HFFc6 (cell line): ENCODE data around the gene PKIB. TPM values are rescaled to one million over a fixed set of nuclear protein-coding genes. Genes with fewer than 3 reads are reported as not detected.
A peak's percentile ranks its signal among the peaks of the same experiment; 100 is the strongest.
"Not testable (repeated sequence)": the region's sequence is repeated elsewhere in the genome, so short reads cannot be mapped to it uniquely, and the experiment has no call there.

ENCODE experiments used
- DNase-seq: peaks from one replicate; pipeline ENCODE4 v3.0.0-alpha.2; 2018
- H3K27ac Mint-ChIP-seq: 2 replicates; pipeline ENCODE4 v1.8.0; 2020; ENCODE audit warnings: mild to moderate bottlenecking, mixed read lengths
- H3K27me3 Mint-ChIP-seq: 2 replicates; pipeline ENCODE4 v1.8.0; 2021; ENCODE audit warnings: mild to moderate bottlenecking, moderate library complexity, mixed read lengths; ENCODE audit not compliant: insufficient read depth
- H3K36me3 Mint-ChIP-seq: 2 replicates; pipeline ENCODE4 v1.8.0; 2021; ENCODE audit warnings: low read depth, mixed read lengths
- H3K4me1 Mint-ChIP-seq: 2 replicates; pipeline ENCODE4 v1.8.0; 2020; ENCODE audit warnings: low read depth, mixed read lengths
- H3K4me3 Mint-ChIP-seq: 2 replicates; pipeline ENCODE4 v1.8.0; 2020; ENCODE audit warnings: mild to moderate bottlenecking, moderate library complexity, mixed read lengths
- H3K9me3 Mint-ChIP-seq: 2 replicates; pipeline ENCODE4 v1.8.0; 2020; ENCODE audit warnings: mild to moderate bottlenecking, mixed read lengths
- CTCF ChIP-seq: fragments of 200-600 bp; sonication (generic); IDR thresholded peaks from 2 replicates; pipeline ENCODE4 v1.5.0; 2021; ENCODE audit warnings: antibody characterized with exemption, mild to moderate bottlenecking
- total RNA-seq, 6 experiments: library from RNA; stranded (reverse); fragmentation: NEBNext Ultra II Directional; extraction: Animal tissue kit (Norgen Biotek cat#: 25700); gene quantifications; 2 replicates in 1 of 6; 3 replicates in 5 of 6; pipeline ENCODE4 v1.2.3, GENCODE V29; 2021

PKIB gene
- total RNA-seq, 6 experiments from 2014 or later = 0.22 TPM; not detected in 5

GRCh38 chr6:122736616-122737015 lies 126.4 kb downstream of the PKIB start:
- no peak for TF ChIP-seq CTCF

DNA sequence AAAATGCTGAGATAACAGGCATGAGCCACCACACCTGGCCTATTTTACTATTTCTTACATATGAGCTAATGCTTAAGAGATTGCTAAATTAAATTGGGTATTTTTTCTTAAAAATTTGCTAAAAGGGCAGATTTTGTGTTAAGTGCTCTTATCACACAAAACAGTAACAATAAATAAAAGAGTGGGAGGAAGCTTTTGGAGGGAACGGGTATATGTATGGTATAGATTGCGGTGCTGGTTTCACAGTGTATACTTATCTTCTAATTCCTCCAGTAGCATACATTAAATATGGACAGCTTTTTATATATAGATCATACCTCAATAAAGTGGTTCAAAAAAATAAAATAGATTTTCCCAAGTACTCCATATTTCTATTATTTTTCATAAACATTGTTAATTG lies 129.9 kb downstream of the PKIB start:
- Mint-ChIP-seq H3K4me1 (no peaks in the 10 kb centered on the region), H3K9me3 (no peaks in the 10 kb centered on the region), H3K36me3 (no peaks in the 10 kb centered on the region), H3K4me3 (no peak overlapping the region), H3K27ac (no peak overlapping the region), H3K27me3 (no peaks in the 10 kb centered on the region; the same call in 1 of the 2 replicates)
- no peak for TF ChIP-seq CTCF
- DNase-seq = no peak

More at GRCh38 chr6:122736616-122737015, 126.4 kb downstream of the PKIB start:
- no peak overlapping the region for H3K4me3 Mint-ChIP-seq
- no peak for DNase-seq
- H3K27ac Mint-ChIP-seq = no peak overlapping the region
- no peaks in the 10 kb centered on the region for H3K36me3 Mint-ChIP-seq
- H3K9me3 Mint-ChIP-seq = no peaks in the 10 kb centered on the region
- H3K4me1 Mint-ChIP-seq = no peaks in the 10 kb centered on the region
- H3K27me3 Mint-ChIP-seq = peaks cover 7% of the 10 kb centered on the region

DNA sequence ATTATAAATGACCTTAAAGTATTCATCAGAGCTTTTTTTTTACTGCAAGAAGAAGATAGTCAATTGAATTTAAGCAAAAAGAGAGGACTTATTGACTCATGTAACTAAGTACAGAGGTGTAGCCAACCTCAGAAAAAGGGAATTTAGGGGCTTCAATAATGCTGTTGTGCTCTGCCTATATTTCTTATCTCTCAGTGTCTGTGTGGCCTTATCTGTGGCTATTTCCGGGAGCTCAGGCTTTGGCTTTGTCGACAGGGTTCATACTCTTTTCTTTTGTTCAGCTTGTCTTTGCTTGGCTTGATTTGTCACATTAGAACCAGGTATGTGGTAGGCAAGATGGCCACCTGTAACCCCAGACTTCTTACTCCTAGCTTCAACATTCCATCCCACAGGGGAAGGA lies 130.7 kb downstream of the PKIB start:
- Mint-ChIP-seq H3K27ac (no peak overlapping the region), H3K4me1 (no peaks in the 10 kb centered on the region), H3K27me3 (peaks cover 3% of the 10 kb centered on the region; the same call in 1 of the 2 replicates), H3K4me3 (no peak overlapping the region), H3K36me3 (no peaks in the 10 kb centered on the region), H3K9me3 (no peaks in the 10 kb centered on the region)
- TF ChIP-seq CTCF = no peak
- DNase-seq = no peak

DNA sequence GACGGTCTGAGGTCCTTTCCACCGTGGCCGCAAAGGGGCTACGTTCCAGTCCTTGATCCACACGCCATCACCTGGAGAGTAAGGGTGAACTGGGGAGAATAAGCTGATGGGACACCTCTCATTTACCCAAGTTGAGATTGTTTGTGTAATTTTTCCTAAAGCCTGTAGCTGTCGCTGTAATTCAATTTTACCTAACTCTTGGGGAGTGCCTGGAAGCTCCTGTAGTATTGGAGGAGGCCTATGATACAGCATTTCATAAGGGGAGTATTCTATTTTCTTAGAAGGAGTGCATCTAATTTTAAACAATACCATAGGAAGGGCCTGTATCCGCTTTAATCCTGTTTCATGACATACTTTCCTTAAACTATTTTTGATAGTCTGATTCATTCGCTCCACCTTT lies 134.0 kb downstream of the PKIB start:
- not testable (repeated sequence) for H3K27me3 Mint-ChIP-seq, H3K36me3 Mint-ChIP-seq, H3K9me3 Mint-ChIP-seq, H3K4me1 Mint-ChIP-seq, H3K27ac Mint-ChIP-seq, H3K4me3 Mint-ChIP-seq
- TF ChIP-seq CTCF = peak; percentile 68
- DNase-seq = peak; percentile 15

- not testable (repeated sequence) for DNase-seq, H3K4me3 Mint-ChIP-seq, H3K4me1 Mint-ChIP-seq, H3K36me3 Mint-ChIP-seq, H3K27me3 Mint-ChIP-seq, H3K9me3 Mint-ChIP-seq, H3K27ac Mint-ChIP-seq
These were observed 134.7 kb downstream of the PKIB start for GRCh38 chr6:122744856-122745255.

- Mint-ChIP-seq H3K27ac (no peak overlapping the region), H3K4me3 (no peak overlapping the region), H3K9me3 (no peaks in the 10 kb centered on the region), H3K27me3 (peaks cover 7% of the 10 kb centered on the region), H3K36me3 (no peaks in the 10 kb centered on the region), H3K4me1 (no peaks in the 10 kb centered on the region)
- TF ChIP-seq CTCF = no peak
- DNase-seq = no peak
These were observed 136.5 kb downstream of the PKIB start for GRCh38 chr6:122746688-122747087.
